ENCODE results near the gene DACH2.

GRCh38 chrX:86379209-86379608, 231.0 kb downstream of the DACH2 start:
- TF ChIP-seq CTCF (IDR thresholded peaks at IDR 0.05; ENCODE audit: low read depth, low read length, missing input control) (no peak), REST (IDR thresholded peaks at IDR 0.05) (no peak), YY1 (IDR thresholded peaks at IDR 0.05) (no peak), EGR1 (IDR thresholded peaks at IDR 0.05; ENCODE audit: low read depth in 2 of 2) (no peak), MAX (IDR thresholded peaks at IDR 0.05) (no peak), RAD21 (IDR thresholded peaks at IDR 0.05) (no peak), TAF1 (conservative IDR thresholded peaks at IDR 0.05) (no peak), JUND (IDR thresholded peaks at IDR 0.05) (no peak), FOXA1 (IDR thresholded peaks at IDR 0.05) (no peak), SP1 (IDR thresholded peaks at IDR 0.05) (no peak), ATF3 (IDR thresholded peaks at IDR 0.05) (no peak), GABPA (IDR thresholded peaks at IDR 0.05 in 1 of 2, conservative IDR thresholded peaks at IDR 0.05 in 1 of 2) (no peak)
